ENCODE measurements around the gene PGPEP1.
A peak's percentile ranks its signal among the peaks of the same experiment; 100 is the strongest.

Gene PGPEP1

GRCh38 chr19:18406749-18407148 lies 66.4 kb downstream of the PGPEP1 start:
- DNase-seq: no peak

GRCh38 chr19:18408053-18408476 lies 67.7 kb downstream of the PGPEP1 start:
- Histone ChIP-seq H3K9me3 (ENCODE audit: severe bottlenecking) (no peaks in the 10 kb centered on the region), H3K27me3 (ENCODE audit: insufficient read depth, low read depth, severe bottlenecking) (no peaks in the 10 kb centered on the region), H3K4me3 (ENCODE audit: low read depth, low read length) (no peak overlapping the region), H3K27ac (no peak overlapping the region), H3K36me3 (no peaks in the 10 kb centered on the region)
- TF ChIP-seq CTCF (IDR thresholded peaks at IDR 0.05; ENCODE audit: low read depth, low read length): peak; percentile 76
- no peak for DNase-seq

More at GRCh38 chr19:18406749-18407148, 66.4 kb downstream of the PGPEP1 start:
- no peak overlapping the region for H3K4me3 ChIP-seq (ENCODE audit: low read depth, low read length)
- H3K27ac ChIP-seq: no peak overlapping the region
- H3K9me3 ChIP-seq (ENCODE audit: severe bottlenecking): no peaks in the 10 kb centered on the region
- no peaks in the 10 kb centered on the region for H3K36me3 ChIP-seq
- H3K27me3 ChIP-seq (ENCODE audit: insufficient read depth, low read depth, severe bottlenecking): no peaks in the 10 kb centered on the region
- TF ChIP-seq CTCF (IDR thresholded peaks at IDR 0.05; ENCODE audit: low read depth, low read length): no peak

GRCh38 chr19:18412610-18413239 lies 72.3 kb downstream of the PGPEP1 start:
- no peak for TF ChIP-seq CTCF (IDR thresholded peaks at IDR 0.05; ENCODE audit: low read depth, low read length)
- no peak for DNase-seq
- H3K27me3 ChIP-seq (ENCODE audit: insufficient read depth, low read depth, severe bottlenecking): no peaks in the 10 kb centered on the region

GRCh38 chr19:18414504-18415177 lies 74.2 kb downstream of the PGPEP1 start:
- H3K27me3 ChIP-seq (ENCODE audit: insufficient read depth, low read depth, severe bottlenecking): no peaks in the 10 kb centered on the region
- H3K27ac ChIP-seq: peak overlapping the region; percentile 98
- no peak overlapping the region for H3K4me3 ChIP-seq (ENCODE audit: low read depth, low read length)
- no peaks in the 10 kb centered on the region; the same call in 1 of the 2 replicates for H3K36me3 ChIP-seq
- no peaks in the 10 kb centered on the region for H3K9me3 ChIP-seq (ENCODE audit: severe bottlenecking)
- no peak for TF ChIP-seq CTCF (IDR thresholded peaks at IDR 0.05; ENCODE audit: low read depth, low read length)
- DNase-seq: peak; percentile 57

More at GRCh38 chr19:18412610-18413239, 72.3 kb downstream of the PGPEP1 start:
- Histone ChIP-seq H3K27ac (no peak overlapping the region), H3K9me3 (ENCODE audit: severe bottlenecking) (no peaks in the 10 kb centered on the region), H3K36me3 (no peaks in the 10 kb centered on the region; the same call in 1 of the 2 replicates), H3K4me3 (ENCODE audit: low read depth, low read length) (no peak overlapping the region)

- Histone ChIP-seq H3K36me3 (no peaks in the 10 kb centered on the region; the same call in 1 of the 2 replicates), H3K27ac (peak overlapping the region; percentile 98), H3K27me3 (ENCODE audit: insufficient read depth, low read depth, severe bottlenecking) (no peaks in the 10 kb centered on the region), H3K9me3 (ENCODE audit: severe bottlenecking) (no peaks in the 10 kb centered on the region), H3K4me3 (ENCODE audit: low read depth, low read length) (no peak overlapping the region)
- no peak for DNase-seq
- TF ChIP-seq CTCF (IDR thresholded peaks at IDR 0.05; ENCODE audit: low read depth, low read length): no peak
Observed at GRCh38 chr19:18415178-18415867, 74.9 kb downstream of the PGPEP1 start.
